ENCODE results near the gene METRNL.

Gene METRNL

DNA sequence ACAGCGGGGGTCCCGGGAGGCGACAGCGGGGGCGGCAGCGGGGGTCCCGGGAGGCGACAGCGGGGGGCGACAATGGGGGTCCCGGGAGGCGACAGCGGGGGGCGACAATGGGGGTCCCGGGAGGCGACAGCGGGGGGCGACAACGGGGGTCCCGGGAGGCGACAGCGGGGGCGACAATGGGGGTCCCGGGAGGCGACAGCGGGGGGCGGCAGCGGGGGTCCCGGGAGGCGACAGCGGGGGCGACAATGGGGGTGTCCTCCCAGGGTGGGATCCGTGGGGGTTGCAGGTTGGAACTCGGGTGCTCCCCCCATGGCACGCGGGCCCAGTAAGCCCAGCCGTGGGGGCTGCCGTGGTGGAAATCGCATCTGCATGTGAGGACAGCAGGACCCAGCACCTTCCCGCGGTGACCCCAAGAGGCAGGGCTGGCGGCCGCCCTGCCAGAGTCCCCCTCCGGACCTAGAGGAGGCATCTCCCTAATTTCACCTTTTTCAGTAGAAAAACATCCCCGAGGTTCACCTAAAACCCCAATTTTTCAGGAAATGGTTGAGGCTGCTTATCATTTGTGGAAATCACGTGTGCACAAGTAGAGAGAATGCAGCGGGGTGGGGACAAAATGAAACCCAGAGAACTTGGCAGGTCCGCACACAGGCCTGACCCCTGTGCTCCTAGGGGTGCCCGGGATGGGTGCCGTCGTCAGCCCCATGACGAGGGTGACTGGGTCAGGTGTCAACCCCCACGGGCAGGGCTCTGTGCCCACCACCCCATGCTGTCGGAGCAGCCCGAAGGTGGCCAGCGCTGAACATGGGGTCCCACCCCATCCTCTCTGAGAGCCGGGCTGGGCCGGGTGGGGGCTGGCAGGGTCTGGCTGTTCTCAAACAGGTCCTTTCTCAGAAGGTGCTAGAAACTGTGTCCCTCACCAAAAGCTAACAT lies 10.5 kb upstream of the METRNL start:
- DNase-seq (ENCODE audit: low read depth): no peak
- TF ChIP-seq, protein P1, sequence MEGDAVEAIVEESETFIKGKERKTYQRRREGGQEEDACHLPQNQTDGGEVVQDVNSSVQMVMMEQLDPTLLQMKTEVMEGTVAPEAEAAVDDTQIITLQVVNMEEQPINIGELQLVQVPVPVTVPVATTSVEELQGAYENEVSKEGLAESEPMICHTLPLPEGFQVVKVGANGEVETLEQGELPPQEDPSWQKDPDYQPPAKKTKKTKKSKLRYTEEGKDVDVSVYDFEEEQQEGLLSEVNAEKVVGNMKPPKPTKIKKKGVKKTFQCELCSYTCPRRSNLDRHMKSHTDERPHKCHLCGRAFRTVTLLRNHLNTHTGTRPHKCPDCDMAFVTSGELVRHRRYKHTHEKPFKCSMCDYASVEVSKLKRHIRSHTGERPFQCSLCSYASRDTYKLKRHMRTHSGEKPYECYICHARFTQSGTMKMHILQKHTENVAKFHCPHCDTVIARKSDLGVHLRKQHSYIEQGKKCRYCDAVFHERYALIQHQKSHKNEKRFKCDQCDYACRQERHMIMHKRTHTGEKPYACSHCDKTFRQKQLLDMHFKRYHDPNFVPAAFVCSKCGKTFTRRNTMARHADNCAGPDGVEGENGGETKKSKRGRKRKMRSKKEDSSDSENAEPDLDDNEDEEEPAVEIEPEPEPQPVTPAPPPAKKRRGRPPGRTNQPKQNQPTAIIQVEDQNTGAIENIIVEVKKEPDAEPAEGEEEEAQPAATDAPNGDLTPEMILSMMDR (IDR thresholded peaks at IDR 0.05; ENCODE audit: low read depth, low read length, missing control alignments): no peak
- H3K4me3 ChIP-seq (ENCODE audit: low read depth, low read length): no peak overlapping the region

DNA sequence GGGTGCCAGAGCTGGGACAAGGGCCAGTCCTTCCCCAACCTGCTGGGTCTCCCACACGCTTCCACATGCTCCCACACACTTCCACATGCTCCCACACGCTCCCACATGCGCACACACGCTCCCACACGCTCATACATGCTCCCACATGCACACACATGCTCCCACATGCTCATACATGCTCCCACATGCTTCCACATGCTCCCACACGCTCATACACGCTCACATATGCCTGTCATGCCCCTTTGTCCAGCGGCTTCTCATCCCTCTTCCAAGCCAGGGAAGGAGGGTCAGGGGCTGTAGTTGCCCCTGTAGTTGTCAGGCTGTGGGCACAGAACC lies 9.9 kb upstream of the METRNL start:
- DNase-seq (ENCODE audit: low read depth): no peak
- no peak overlapping the region for H3K4me3 ChIP-seq (ENCODE audit: low read depth, low read length)
- TF ChIP-seq, protein P1 (IDR thresholded peaks at IDR 0.05; ENCODE audit: low read depth, low read length, missing control alignments): no peak

DNA sequence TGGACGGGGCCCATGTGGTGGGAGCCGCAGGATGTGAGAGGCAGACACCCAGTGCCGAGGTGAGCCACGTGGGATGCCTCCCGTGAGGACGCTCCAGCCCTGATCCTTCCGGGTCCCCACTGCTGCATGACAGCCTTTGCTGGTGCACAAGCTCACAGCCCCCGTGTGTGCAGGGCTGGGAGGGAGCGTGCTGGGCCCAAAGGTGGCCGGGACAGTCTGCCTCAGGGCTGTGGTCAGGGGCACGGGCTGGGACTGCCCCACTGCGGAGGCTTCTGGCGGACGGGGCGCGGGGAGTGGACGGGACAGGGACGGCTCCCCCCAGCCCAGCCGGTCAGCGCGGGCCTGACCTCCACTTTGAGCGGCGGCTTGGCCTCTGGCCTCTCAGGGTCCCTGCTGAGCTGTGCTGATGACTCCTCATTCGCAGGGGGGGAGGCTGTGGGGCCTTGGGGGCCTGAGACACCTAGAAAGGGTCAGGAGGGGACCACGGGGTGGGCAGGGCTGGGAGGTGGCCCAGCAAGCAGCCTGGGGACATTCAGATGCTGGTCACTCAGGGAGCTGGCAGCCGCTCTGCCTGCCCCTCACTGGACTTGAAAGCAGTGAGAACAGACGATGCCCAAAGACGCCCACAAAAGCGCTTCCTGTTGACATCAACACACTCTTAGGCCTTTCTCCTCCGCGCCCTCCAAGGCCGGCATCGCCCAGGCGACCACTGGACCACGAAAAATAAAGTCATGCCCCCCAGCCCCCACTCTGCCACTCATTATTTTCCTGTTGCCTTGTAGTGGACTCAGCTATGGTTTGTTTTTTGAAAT lies 9.3 kb upstream of the METRNL start:
- TF ChIP-seq, protein P1 (IDR thresholded peaks at IDR 0.05; ENCODE audit: low read depth, low read length, missing control alignments): no peak
- no peak for DNase-seq (ENCODE audit: low read depth)
- no peak overlapping the region for H3K4me3 ChIP-seq (ENCODE audit: low read depth, low read length)

DNA sequence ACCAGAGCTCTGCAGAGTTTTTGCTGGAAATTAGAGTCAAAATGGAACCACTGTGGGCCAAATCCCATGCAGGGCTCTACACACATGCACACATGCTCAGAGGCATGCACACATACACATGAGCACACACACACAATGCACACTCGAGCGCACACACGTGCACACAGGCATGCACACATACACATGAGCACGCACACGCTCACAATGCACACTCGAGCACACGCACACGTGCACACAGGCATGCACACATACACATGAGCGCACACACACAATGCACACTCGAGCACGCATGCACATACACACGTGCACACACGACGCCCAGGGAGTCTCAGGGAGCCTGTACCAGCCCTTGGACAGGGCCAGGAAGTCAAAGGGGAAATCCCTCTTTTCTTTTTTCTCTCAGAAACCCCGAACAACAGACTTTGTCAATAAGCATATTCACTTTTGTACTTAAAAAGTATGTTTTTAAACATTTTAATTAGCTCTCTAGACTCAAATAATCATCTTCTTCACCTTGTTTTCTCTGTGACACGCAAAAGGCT lies 8.5 kb upstream of the METRNL start:
- no peak overlapping the region for H3K4me3 ChIP-seq (ENCODE audit: low read depth, low read length)
- TF ChIP-seq, protein P1 (IDR thresholded peaks at IDR 0.05; ENCODE audit: low read depth, low read length, missing control alignments): no peak
- no peak for DNase-seq (ENCODE audit: low read depth)

DNA sequence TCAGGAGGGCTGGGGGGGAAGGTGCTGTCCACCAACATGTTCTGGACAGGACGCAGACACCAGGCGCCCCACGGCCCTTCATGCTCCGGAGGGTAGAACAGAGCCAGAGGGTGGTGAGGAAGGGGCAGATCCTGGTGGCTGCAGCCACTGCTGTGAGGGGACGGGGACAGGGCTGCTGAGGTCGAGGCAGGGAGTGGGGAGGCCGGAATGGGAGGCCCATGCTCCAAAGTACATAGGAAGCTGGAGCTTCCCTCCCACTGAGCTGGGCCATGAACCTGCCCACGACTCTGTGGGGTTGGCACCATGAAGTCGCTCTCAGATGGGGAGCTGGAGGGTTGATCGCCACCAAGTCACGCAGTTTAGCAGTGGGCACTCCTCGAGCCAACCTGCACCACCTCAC lies 8.0 kb upstream of the METRNL start:
- no peak overlapping the region for H3K4me3 ChIP-seq (ENCODE audit: low read depth, low read length)
- DNase-seq (ENCODE audit: low read depth): no peak
- TF ChIP-seq, protein P1 (IDR thresholded peaks at IDR 0.05; ENCODE audit: low read depth, low read length, missing control alignments): no peak

DNA sequence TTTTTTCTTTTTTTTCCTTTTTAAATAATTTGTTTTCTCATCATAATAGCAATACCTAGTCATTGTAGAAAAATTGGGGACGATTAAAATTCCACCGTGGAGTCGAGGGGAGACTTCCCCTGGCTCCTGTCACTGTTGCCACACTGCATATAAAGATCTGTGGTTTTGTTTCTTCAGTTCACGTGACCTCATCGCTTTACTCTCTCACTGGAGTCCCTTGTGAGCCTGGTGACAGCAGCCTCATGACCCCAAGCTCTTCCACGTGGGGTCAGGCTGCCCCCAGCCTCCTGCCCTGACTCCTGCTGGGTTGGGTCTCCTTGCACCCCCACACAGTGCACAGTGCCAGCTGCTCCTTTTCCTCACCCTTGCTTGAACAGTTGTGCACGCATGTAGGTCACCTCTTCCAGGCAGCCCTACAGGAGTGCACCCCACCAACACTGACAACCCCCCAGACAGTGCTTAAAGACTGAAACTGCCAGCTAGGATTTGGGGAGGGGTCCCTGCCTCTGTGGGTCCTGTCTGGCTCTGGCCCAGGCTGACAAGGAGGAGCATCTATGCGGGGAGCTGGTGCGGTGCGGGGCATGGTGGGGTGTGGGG lies 7.3 kb upstream of the METRNL start:
- TF ChIP-seq, protein P1 (IDR thresholded peaks at IDR 0.05; ENCODE audit: low read depth, low read length, missing control alignments): no peak
- no peak overlapping the region for H3K4me3 ChIP-seq (ENCODE audit: low read depth, low read length)
- DNase-seq (ENCODE audit: low read depth): no peak
